ENCODE results near the gene CRHR1.

The CRHR1 gene

GRCh38 chr17:45837187-45837586 lies 53.1 kb downstream of the CRHR1 start:
- H3K27ac ChIP-seq (ENCODE audit: low read depth, low read length): no peak overlapping the region
- 63% methylated on average over 10 of the region's 10 CpGs for WGBS
- no peaks in the 10 kb centered on the region for H3K9me3 ChIP-seq (ENCODE audit: insufficient read depth, low read depth, low read length)
- no peak overlapping the region for H3K9ac ChIP-seq (ENCODE audit: low read depth, low read length)
- H3K4me3 ChIP-seq (ENCODE audit: low read length): no peak overlapping the region
- H3K27me3 ChIP-seq (ENCODE audit: insufficient read depth, low read length): no peaks in the 10 kb centered on the region
- H3K36me3 ChIP-seq (ENCODE audit: insufficient read depth, low read length): no peaks in the 10 kb centered on the region
- no peaks in the 10 kb centered on the region for H3K4me1 ChIP-seq (ENCODE audit: insufficient read depth, low read length)

DNA sequence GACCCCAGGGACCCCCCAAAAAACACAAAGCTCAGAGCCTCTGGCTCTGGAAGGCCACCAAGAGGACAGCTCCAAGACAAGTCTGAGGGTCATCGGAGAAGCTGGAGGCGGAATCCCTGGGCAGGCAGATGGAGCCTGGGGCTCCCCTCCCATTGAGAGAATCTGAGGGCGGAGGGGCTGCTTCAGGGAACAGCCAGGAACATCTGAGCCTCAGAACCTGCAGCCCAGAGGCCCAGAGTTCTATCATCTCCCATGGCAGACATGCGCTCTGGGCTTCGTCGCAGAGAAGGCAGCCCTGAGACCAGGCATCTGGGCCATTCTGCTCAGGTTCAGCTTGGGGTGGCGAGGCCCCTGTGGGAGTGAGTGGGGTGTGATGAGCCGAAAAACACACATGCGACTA lies 53.5 kb downstream of the CRHR1 start:
- 92% methylated on average over 9 of the region's 9 CpGs for WGBS
- Histone ChIP-seq H3K4me3 (ENCODE audit: low read length) (no peak overlapping the region), H3K9me3 (ENCODE audit: insufficient read depth, low read depth, low read length) (no peaks in the 10 kb centered on the region), H3K9ac (ENCODE audit: low read depth, low read length) (no peak overlapping the region), H3K36me3 (ENCODE audit: insufficient read depth, low read length) (no peaks in the 10 kb centered on the region), H3K27me3 (ENCODE audit: insufficient read depth, low read length) (no peaks in the 10 kb centered on the region), H3K27ac (ENCODE audit: low read depth, low read length) (no peak overlapping the region), H3K4me1 (ENCODE audit: insufficient read depth, low read length) (no peaks in the 10 kb centered on the region)

GRCh38 chr17:45838751-45839295 lies 54.7 kb downstream of the CRHR1 start:
- Histone ChIP-seq H3K27ac (ENCODE audit: low read depth, low read length) (no peak overlapping the region), H3K9ac (ENCODE audit: low read depth, low read length) (no peak overlapping the region), H3K4me1 (ENCODE audit: insufficient read depth, low read length) (no peaks in the 10 kb centered on the region), H3K4me3 (ENCODE audit: low read length) (no peak overlapping the region), H3K9me3 (ENCODE audit: insufficient read depth, low read depth, low read length) (no peaks in the 10 kb centered on the region), H3K36me3 (ENCODE audit: insufficient read depth, low read length) (no peaks in the 10 kb centered on the region), H3K27me3 (ENCODE audit: insufficient read depth, low read length) (no peaks in the 10 kb centered on the region)
- 92% methylated on average over 8 of the region's 8 CpGs for WGBS

DNA sequence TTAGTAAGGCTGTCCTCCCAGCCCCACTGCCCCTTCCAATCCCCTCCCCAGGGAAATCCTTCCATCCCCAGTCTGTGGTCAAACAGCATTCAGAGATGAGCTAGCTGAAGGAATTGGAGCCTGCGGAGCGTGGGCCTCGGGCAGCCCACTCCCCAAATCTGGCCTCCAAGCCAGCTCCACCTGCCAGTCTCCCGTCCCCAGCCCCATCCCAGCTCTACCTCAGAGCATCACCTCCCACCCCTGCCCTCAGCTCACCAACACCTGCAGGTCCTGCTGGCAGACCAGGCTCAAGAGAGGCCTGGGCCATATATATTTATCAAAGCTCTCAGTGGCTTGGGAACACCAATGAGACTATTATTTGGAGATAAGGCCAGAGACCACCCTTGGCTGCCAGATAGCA lies 55.3 kb downstream of the CRHR1 start:
- H3K27me3 ChIP-seq (ENCODE audit: insufficient read depth, low read length): no peaks in the 10 kb centered on the region
- H3K36me3 ChIP-seq (ENCODE audit: insufficient read depth, low read length): no peaks in the 10 kb centered on the region
- H3K4me3 ChIP-seq (ENCODE audit: low read length): no peak overlapping the region
- no peak overlapping the region for H3K27ac ChIP-seq (ENCODE audit: low read depth, low read length)
- H3K4me1 ChIP-seq (ENCODE audit: insufficient read depth, low read length): no peaks in the 10 kb centered on the region
- no peaks in the 10 kb centered on the region for H3K9me3 ChIP-seq (ENCODE audit: insufficient read depth, low read depth, low read length)
- no peak overlapping the region for H3K9ac ChIP-seq (ENCODE audit: low read depth, low read length)
- WGBS: 96% methylated on average over 4 of the region's 4 CpGs

DNA sequence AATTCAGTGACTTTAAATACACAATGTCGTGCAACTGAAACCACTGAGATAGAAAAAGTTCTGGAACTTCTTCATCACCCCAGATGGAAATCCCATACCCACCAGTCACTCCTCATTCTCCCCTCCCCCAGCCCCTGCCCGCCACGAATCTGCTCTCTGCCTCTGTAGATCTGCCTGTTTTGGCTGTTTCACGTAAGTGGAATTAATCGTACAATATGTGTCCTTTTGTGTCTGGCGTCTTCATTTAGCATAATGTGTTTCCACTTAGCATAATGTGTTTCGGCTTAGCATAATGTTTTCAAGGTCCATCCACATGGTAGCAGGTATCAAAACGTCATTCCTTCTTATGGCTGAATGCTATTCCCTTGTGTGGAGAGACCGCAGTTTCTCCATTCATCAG lies 57.1 kb downstream of the CRHR1 start:
- H3K27ac ChIP-seq (ENCODE audit: low read depth, low read length): no peak overlapping the region
- no peaks in the 10 kb centered on the region for H3K27me3 ChIP-seq (ENCODE audit: insufficient read depth, low read length)
- WGBS: 92% methylated on average over 9 of the region's 9 CpGs
- H3K4me1 ChIP-seq (ENCODE audit: insufficient read depth, low read length): no peaks in the 10 kb centered on the region
- no peak overlapping the region for H3K9ac ChIP-seq (ENCODE audit: low read depth, low read length)
- H3K36me3 ChIP-seq (ENCODE audit: insufficient read depth, low read length): no peaks in the 10 kb centered on the region
- no peak overlapping the region for H3K4me3 ChIP-seq (ENCODE audit: low read length)
- H3K9me3 ChIP-seq (ENCODE audit: insufficient read depth, low read depth, low read length): no peaks in the 10 kb centered on the region

DNA sequence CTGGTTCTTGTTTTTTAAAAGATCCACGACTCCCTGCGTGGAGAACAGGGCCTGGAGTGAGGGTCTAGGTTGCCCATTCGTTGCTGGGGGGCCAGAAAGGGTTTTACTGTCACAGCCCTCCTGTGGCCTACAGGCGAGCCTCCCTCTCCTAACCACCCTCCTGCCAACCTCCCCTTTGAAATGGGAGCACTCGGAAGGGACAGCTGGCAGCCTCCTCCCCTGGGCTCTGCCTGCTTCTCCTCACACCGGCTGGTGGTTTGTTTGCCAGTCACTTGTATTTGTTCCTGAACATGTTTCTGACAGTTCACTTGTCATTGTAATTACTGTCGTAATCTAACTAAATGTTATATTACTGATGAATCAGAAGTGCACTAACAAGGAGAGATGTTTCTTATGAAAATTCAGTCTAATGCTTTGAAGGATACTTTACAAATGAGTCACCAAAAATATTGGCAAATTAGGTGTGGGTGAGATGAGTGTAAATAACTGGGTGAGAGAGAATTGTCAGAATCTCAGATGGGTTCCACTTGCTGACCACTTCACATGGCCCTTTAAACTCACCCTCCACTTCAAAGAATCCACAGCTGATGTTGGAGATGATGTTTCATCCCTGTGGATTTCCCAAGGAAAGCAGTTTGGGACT lies 57.9 kb downstream of the CRHR1 start:
- no peak overlapping the region for H3K9ac ChIP-seq (ENCODE audit: low read depth, low read length)
- no peak overlapping the region for H3K27ac ChIP-seq (ENCODE audit: low read depth, low read length)
- H3K27me3 ChIP-seq (ENCODE audit: insufficient read depth, low read length): no peaks in the 10 kb centered on the region
- 79% methylated on average over 7 of the region's 7 CpGs for WGBS
- H3K9me3 ChIP-seq (ENCODE audit: insufficient read depth, low read depth, low read length): no peaks in the 10 kb centered on the region
- H3K4me3 ChIP-seq (ENCODE audit: low read length): no peak overlapping the region
- no peaks in the 10 kb centered on the region for H3K36me3 ChIP-seq (ENCODE audit: insufficient read depth, low read length)
- no peaks in the 10 kb centered on the region for H3K4me1 ChIP-seq (ENCODE audit: insufficient read depth, low read length)

GRCh38 chr17:45843722-45844121 lies 59.6 kb downstream of the CRHR1 start:
- no peaks in the 10 kb centered on the region for H3K36me3 ChIP-seq (ENCODE audit: insufficient read depth, low read length)
- H3K4me1 ChIP-seq (ENCODE audit: insufficient read depth, low read length): no peaks in the 10 kb centered on the region
- H3K9me3 ChIP-seq (ENCODE audit: insufficient read depth, low read depth, low read length): no peaks in the 10 kb centered on the region
- H3K4me3 ChIP-seq (ENCODE audit: low read length): no peak overlapping the region
- H3K27me3 ChIP-seq (ENCODE audit: insufficient read depth, low read length): no peaks in the 10 kb centered on the region
- H3K27ac ChIP-seq (ENCODE audit: low read depth, low read length): no peak overlapping the region
- no peak overlapping the region for H3K9ac ChIP-seq (ENCODE audit: low read depth, low read length)
- WGBS: 91% methylated on average over 4 of the region's 4 CpGs

DNA sequence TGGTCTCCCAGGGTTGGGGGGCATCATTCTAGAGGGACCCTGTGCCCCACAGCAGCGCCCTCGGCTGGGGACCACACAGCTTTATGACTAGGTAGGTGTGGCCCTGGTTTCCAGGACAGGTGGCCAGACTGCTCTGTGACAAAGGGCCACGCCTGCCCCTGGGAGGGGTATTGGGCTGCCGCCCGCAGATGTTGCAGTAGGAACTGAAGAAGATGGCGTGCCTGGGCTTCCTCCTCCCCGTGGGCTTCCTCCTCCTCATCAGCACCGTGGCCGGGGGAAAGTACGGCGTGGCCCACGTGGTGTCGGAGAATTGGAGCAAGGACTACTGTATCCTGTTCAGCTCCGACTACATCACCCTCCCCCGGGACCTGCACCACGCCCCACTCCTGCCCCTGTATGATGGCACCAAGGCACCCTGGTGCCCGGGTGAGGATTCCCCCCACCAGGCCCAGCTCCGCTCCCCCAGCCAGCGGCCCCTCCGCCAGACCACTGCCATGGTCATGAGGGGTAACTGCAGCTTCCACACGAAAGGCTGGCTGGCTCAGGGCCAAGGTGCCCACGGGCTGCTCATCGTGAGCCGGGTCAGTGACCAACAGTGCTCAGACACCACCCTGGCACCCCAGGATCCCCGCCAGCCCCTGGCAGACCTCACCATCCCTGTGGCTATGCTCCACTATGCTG lies 60.7 kb downstream of the CRHR1 start, which contains the start of gene SPPL2C:
TSS of gene SPPL2C (plus strand) at position 187 of the 681 bp plus-strand sequence. CDS start at position 213, 26 bp downstream.
- H3K4me3 ChIP-seq (ENCODE audit: low read length): no peak within 1 kb of the TSS
- H3K9me3 ChIP-seq (ENCODE audit: insufficient read depth, low read depth, low read length): no peaks in the 10 kb centered on the region
- no peaks in the 10 kb centered on the region for H3K27me3 ChIP-seq (ENCODE audit: insufficient read depth, low read length)
- H3K9ac ChIP-seq (ENCODE audit: low read depth, low read length): no peak within 1 kb of the TSS
- H3K4me1 ChIP-seq (ENCODE audit: insufficient read depth, low read length): no peaks in the 10 kb centered on the region
- H3K36me3 ChIP-seq (ENCODE audit: insufficient read depth, low read length): no peaks in the 10 kb centered on the region
- 93% methylated on average over 25 of the region's 25 CpGs for WGBS
- no peak within 1 kb of the TSS for H3K27ac ChIP-seq (ENCODE audit: low read depth, low read length)

- no peak overlapping the region for H3K27ac ChIP-seq (ENCODE audit: low read depth, low read length)
- no peaks in the 10 kb centered on the region for H3K4me1 ChIP-seq (ENCODE audit: insufficient read depth, low read length)
- H3K9me3 ChIP-seq (ENCODE audit: insufficient read depth, low read depth, low read length): no peaks in the 10 kb centered on the region
- no peak overlapping the region for H3K4me3 ChIP-seq (ENCODE audit: low read length)
- H3K27me3 ChIP-seq (ENCODE audit: insufficient read depth, low read length): no peaks in the 10 kb centered on the region
- no peaks in the 10 kb centered on the region for H3K36me3 ChIP-seq (ENCODE audit: insufficient read depth, low read length)
- no peak overlapping the region for H3K9ac ChIP-seq (ENCODE audit: low read depth, low read length)
- WGBS: 92% methylated on average over 35 of the region's 35 CpGs
These were observed 61.5 kb downstream of the CRHR1 start for GRCh38 chr17:45845376-45846185.

DNA sequence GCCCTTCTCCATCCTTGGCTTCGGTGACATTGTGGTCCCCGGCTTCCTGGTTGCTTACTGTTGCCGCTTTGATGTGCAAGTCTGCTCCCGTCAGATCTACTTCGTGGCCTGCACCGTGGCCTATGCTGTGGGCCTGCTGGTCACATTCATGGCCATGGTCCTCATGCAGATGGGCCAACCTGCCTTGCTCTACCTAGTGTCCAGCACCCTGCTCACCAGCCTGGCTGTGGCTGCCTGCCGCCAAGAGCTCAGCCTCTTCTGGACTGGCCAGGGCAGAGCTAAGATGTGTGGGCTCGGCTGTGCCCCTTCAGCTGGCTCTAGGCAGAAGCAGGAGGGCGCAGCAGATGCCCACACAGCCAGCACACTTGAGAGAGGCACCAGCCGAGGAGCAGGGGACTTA lies 62.1 kb downstream of the CRHR1 start:
- H3K27ac ChIP-seq (ENCODE audit: low read depth, low read length): no peak overlapping the region
- 91% methylated on average over 10 of the region's 10 CpGs for WGBS

DNA sequence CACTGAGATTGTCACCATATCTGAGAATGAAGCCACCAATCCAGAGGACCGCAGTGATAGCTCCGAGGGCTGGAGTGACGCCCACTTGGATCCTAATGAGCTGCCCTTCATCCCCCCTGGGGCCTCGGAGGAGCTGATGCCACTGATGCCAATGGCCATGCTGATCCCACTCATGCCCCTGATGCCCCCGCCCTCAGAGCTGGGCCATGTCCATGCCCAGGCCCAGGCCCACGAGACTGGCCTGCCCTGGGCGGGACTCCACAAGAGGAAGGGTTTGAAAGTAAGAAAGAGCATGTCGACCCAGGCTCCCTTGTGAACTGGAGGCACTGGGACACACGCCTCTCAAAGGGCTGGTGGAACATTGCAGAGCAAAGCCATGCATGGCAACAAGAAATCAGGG lies 62.5 kb downstream of the CRHR1 start:
- Histone ChIP-seq H3K9ac (ENCODE audit: low read depth, low read length) (no peak overlapping the region), H3K27me3 (ENCODE audit: insufficient read depth, low read length) (no peaks in the 10 kb centered on the region), H3K9me3 (ENCODE audit: insufficient read depth, low read depth, low read length) (no peaks in the 10 kb centered on the region), H3K27ac (ENCODE audit: low read depth, low read length) (no peak overlapping the region), H3K4me3 (ENCODE audit: low read length) (no peak overlapping the region), H3K36me3 (ENCODE audit: insufficient read depth, low read length) (no peaks in the 10 kb centered on the region), H3K4me1 (ENCODE audit: insufficient read depth, low read length) (no peaks in the 10 kb centered on the region)
- 85% methylated on average over 9 of the region's 9 CpGs for WGBS

More for the DNA sequence above, 62.1 kb downstream of the CRHR1 start:
- Histone ChIP-seq H3K9ac (ENCODE audit: low read depth, low read length) (no peak overlapping the region), H3K27me3 (ENCODE audit: insufficient read depth, low read length) (no peaks in the 10 kb centered on the region), H3K36me3 (ENCODE audit: insufficient read depth, low read length) (no peaks in the 10 kb centered on the region), H3K4me3 (ENCODE audit: low read length) (no peak overlapping the region), H3K9me3 (ENCODE audit: insufficient read depth, low read depth, low read length) (no peaks in the 10 kb centered on the region), H3K4me1 (ENCODE audit: insufficient read depth, low read length) (no peaks in the 10 kb centered on the region)
